ENCODE measurements around the gene REM2.

Gene REM2

DNA sequence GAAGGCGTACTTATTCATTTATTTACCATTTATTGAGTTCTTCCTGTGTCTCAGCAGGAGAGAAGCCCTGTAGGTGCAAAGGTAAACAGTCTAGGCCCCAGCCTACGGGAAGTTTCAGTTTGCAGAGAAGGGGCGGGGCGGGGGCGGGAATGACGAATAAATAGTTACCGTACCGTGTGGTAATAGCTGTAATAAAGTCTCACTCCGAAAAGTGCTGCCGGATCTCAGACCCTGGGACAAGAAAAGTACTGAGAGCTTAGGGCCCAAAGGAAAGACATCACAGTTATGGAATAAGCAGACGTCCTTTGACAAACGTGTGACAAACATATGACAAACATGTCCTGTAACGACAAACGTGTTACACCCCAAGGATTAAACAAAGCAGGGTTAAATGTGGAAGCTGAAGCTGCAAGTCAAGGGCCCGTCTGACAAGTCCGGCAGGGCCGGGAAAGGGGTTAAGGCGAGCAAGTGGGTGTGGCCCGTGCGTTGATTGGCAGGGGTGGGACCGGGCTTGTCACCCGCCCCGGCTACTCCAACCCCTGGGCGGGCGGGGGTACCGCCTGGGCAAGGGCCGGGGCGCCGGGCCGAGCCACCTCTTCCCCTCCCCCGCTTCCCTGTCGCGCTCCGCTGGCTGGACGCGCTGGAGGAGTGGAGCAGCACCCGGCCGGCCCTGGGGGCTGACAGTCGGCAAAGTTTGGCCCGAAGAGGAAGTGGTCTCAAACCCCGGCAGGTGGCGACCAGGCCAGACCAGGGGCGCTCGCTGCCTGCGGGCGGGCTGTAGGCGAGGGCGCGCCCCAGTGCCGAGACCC is 11.6 kb upstream of the REM2 start, which contains the start of gene LRP10:
Gene LRP10 (plus strand): TSS at position 517 of the 809 bp plus-strand sequence. CDS start 564 bp downstream, outside the sequence.
- ChIA-PET POLR2A (interaction anchor here (1.0 to 1.7 kb wide), 7 partner anchors 9 to 34 kb away, joined by 3 to 13 read pairs (median 3); partner anchors contain the start of gene REM2), CTCF (interaction anchor here (0.6 to 7.9 kb wide), 27 partner anchors 9 to 315 kb away, joined by 3 to 189 read pairs (median 6); partner anchors contain the start of genes RBM23 and REM2)
- H3K4me3 ChIP-seq (ENCODE audit: low read depth, low read length), result peak within 1 kb of the TSS; percentile 81
- no peak for DNase-seq (ENCODE audit: low read depth, low spot score)
- TF ChIP-seq, protein P1, sequence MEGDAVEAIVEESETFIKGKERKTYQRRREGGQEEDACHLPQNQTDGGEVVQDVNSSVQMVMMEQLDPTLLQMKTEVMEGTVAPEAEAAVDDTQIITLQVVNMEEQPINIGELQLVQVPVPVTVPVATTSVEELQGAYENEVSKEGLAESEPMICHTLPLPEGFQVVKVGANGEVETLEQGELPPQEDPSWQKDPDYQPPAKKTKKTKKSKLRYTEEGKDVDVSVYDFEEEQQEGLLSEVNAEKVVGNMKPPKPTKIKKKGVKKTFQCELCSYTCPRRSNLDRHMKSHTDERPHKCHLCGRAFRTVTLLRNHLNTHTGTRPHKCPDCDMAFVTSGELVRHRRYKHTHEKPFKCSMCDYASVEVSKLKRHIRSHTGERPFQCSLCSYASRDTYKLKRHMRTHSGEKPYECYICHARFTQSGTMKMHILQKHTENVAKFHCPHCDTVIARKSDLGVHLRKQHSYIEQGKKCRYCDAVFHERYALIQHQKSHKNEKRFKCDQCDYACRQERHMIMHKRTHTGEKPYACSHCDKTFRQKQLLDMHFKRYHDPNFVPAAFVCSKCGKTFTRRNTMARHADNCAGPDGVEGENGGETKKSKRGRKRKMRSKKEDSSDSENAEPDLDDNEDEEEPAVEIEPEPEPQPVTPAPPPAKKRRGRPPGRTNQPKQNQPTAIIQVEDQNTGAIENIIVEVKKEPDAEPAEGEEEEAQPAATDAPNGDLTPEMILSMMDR (IDR thresholded peaks at IDR 0.05; ENCODE audit: insufficient read depth, low read length, missing control alignments), result no peak

DNA sequence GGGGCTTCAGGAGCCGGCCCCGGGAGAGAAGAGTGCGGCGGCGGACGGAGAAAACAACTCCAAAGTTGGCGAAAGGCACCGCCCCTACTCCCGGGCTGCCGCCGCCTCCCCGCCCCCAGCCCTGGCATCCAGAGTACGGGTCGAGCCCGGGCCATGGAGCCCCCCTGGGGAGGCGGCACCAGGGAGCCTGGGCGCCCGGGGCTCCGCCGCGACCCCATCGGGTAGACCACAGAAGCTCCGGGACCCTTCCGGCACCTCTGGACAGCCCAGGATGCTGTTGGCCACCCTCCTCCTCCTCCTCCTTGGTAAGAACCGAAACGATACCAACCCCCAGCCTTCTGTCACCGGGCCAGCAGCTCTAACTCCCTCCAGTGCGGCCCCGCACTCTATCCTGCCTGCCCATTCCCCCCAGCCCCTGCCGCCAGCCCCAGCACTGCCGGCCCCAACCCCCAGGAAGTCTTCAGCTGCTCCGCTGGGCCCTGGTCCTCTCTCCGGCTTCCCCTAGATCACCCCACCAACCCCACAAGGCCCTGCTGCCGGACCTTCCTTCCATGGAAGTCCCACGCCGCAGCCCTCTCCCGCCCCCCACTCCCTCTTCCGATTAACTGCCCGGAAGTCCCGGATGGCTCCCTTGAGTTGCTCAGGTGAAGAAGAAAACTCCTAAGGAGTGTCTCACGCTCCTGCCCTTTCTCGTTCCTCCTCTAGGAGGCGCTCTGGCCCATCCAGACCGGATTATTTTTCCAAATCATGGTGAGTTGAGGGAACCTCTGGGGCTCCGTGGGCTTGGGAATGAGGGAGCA is 10.8 kb upstream of the REM2 start:
- CTCF ChIA-PET, result interaction anchor here (0.6 to 7.9 kb wide), 48 partner anchors 10 to 483 kb away, joined by 3 to 189 read pairs (median 5); partner anchors contain the start of genes MMP14, OXA1L, RBM23 and REM2

DNA sequence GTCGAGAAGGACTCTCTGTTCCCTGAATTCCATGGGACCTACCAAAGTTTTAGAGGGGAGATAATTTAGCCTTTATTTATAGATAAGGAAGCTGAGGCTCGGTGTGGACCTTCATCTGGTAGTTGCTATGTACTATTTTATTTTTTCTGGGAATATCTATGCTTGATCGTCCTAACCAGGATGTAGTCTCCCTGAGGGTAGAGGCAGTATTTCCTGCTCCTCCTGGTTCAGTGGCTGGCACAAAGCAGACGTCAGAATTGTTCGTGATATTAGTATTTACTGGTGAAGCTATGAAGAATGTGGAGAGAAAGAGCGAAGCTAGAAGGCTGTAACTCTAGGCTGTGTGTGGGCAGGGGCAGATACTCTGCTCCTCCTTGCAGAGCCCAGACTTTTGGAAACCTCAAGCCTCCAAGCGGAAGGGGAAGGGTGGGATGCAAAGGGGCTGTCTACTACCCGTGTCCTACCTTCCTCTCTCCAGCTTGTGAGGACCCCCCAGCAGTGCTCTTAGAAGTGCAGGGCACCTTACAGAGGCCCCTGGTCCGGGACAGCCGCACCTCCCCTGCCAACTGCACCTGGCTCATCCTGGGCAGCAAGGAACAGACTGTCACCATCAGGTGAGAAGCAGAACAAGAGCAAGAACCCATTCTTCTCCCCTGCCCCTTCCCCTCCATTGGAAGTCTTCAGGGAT is 10.0 kb upstream of the REM2 start:
- peak overlapping the region; percentile 81 for H3K4me3 ChIP-seq (ENCODE audit: low read depth, low read length)
- TF ChIP-seq, protein P1 (IDR thresholded peaks at IDR 0.05; ENCODE audit: insufficient read depth, low read length, missing control alignments), result no peak
- POLR2A ChIA-PET, result interaction anchor here (0.7 to 1.5 kb wide), 3 partner anchors 9 to 36 kb away, joined by 3 to 6 read pairs (median 3); no protein-coding TSS in a partner anchor
- CTCF ChIA-PET, result interaction anchor here (0.6 to 7.9 kb wide), 50 partner anchors 10 to 483 kb away, joined by 3 to 189 read pairs (median 4); partner anchors contain the start of genes MMP14, OXA1L, RBM23 and REM2
- no peak for DNase-seq (ENCODE audit: low read depth, low spot score)

More for the DNA sequence above, 10.8 kb upstream of the REM2 start:
- TF ChIP-seq, protein P1 (IDR thresholded peaks at IDR 0.05; ENCODE audit: insufficient read depth, low read length, missing control alignments), result peak; percentile 87
- POLR2A ChIA-PET, result interaction anchor here (0.7 to 1.7 kb wide), 5 partner anchors 10 to 35 kb away, joined by 3 to 13 read pairs (median 3); partner anchors contain the start of gene REM2
- peak overlapping the region; percentile 81 for H3K4me3 ChIP-seq (ENCODE audit: low read depth, low read length)
- no peak for DNase-seq (ENCODE audit: low read depth, low spot score)

DNA sequence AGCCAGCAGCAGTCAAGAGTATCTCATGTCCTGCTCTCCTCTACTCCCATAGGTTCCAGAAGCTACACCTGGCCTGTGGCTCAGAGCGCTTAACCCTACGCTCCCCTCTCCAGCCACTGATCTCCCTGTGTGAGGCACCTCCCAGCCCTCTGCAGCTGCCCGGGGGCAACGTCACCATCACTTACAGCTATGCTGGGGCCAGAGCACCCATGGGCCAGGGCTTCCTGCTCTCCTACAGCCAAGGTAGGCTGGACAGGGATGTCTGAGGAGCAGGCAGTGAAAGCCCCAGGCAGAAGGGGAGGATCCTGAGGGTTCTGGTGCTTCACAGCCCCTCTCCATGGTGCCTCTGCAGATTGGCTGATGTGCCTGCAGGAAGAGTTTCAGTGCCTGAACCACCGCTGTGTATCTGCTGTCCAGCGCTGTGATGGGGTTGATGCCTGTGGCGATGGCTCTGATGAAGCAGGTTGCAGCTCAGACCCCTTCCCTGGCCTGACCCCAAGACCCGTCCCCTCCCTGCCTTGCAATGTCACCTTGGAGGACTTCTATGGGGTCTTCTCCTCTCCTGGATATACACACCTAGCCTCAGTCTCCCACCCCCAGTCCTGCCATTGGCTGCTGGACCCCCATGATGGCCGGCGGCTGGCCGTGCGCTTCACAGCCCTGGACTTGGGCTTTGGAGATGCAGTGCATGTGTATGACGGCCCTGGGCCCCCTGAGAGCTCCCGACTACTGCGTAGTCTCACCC is 7.8 kb upstream of the REM2 start:
- ChIA-PET CTCF (interaction anchor here (0.7 to 7.9 kb wide), 7 partner anchors 11 to 484 kb away, joined by 3 to 189 read pairs (median 36); partner anchors contain the start of gene REM2), POLR2A (no interaction called here)

More for the DNA sequence above, 7.8 kb upstream of the REM2 start:
- H3K4me3 ChIP-seq (ENCODE audit: low read depth, low read length), result no peak overlapping the region
- TF ChIP-seq, protein P1 (IDR thresholded peaks at IDR 0.05; ENCODE audit: insufficient read depth, low read length, missing control alignments), result no peak
- no peak for DNase-seq (ENCODE audit: low read depth, low spot score)
